Stimulated activated CD4-positive, alpha-beta T cell treated with anti-CD3 and anti-CD28 coated beads, Interleukin-1b, Interleukin-23, amount 100 ng/mL, for 1 hour (primary cell): ENCODE measurements around the gene TRAPPC14.
"Not testable (repeated sequence)": the region's sequence is repeated elsewhere in the genome, so short reads cannot be mapped to it uniquely, and the experiment has no call there.

Source experiments
- DNase-seq, 2 donors: peaks; one replicate each; pipeline ENCODE4 v3.0.0-alpha.2; 2020; ENCODE audit warnings: low read depth in 2 of 2

Gene TRAPPC14, protein sequence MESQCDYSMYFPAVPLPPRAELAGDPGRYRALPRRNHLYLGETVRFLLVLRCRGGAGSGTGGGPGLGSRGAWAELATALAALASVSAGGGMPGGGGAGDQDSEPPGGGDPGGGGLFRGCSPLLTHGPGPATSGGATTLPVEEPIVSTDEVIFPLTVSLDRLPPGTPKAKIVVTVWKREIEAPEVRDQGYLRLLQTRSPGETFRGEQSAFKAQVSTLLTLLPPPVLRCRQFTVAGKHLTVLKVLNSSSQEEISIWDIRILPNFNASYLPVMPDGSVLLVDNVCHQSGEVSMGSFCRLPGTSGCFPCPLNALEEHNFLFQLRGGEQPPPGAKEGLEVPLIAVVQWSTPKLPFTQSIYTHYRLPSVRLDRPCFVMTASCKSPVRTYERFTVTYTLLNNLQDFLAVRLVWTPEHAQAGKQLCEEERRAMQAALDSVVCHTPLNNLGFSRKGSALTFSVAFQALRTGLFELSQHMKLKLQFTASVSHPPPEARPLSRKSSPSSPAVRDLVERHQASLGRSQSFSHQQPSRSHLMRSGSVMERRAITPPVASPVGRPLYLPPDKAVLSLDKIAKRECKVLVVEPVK

DNA sequence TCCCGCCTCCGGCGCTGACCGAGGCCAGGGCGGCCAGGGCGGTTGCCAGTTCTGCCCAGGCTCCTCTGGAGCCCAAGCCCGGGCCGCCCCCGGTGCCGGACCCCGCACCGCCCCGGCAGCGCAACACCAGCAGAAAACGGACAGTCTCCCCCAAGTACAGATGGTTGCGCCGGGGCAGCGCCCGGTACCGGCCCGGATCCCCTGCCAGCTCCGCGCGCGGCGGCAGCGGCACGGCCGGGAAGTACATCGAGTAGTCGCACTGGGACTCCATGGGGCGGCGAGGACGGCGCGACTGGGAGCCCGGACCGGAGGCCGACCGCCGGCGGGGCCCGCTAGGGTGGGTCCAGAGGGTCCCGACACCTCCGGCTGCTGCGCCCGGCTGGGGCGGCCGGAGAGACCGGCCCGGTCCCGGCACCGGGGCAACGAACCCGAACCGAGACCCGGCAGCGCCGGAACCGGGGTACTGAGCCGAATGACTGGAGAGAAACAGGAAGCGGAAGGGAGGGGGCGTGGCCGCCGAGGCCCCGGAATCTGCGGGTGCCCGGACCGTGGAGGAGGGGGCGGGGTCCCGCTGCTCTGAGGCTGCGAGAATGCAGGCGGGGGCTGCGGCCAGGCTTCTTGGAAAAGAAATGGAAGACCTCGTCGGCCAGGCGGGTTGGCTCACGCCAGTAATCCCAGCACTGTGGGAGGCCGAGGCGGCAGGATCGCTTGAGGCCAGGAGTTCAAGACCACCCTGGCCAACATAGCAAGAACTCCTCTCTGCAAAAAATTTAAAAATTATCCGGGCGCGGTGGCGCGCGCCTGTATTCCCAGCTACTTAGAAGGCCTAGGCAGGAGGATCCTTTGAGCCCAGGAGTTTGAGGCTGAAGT lies at the start of gene TRAPPC14:
TRAPPC14 (minus strand) TSS at position 495 of the 870 bp plus-strand sequence; CDS start at position 271, 224 bp downstream.
- peak; percentile 71 to 89 for DNase-seq

DNA sequence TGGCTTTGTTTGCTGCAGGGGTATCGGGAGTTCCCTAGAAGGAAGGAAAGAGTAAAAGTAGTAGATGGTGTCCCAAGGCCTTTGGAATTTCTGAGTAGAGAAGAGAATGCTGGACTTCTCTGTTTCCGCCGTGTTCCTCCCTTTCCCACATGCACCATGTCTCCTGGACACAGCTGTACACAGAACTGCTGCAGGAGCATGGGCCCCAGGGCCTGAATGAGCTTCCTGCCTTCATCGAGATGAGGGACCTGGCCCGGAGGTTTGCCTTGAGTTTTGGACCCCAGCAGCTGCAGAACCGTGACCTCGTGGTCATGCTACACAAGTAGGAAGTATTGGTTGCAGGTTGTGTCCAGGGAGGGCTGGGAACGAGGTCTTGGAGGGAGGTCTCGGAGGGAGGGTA lies 45.9 kb upstream of the TRAPPC14 start:
- DNase-seq, result no peak

DNA sequence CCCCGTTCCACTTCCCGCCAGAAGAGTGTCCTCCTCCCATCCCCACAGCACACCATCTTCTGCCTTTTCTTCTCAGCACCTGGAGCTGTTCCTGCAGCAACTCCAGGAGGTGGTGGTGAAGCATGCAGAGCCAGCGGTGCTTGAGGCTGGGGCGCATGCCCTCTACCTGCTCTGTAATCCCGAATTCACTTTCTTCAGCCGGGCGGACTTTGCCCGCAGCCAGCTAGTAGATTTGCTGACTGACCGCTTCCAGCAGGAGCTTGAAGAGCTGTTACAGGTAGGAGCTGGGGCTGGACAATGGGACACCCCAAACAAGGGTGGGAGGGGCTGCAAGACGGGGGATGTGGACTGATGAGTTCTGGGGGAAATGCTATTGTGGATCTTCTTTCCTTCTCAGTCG lies 42.2 kb upstream of the TRAPPC14 start:
- DNase-seq, result no peak

DNA sequence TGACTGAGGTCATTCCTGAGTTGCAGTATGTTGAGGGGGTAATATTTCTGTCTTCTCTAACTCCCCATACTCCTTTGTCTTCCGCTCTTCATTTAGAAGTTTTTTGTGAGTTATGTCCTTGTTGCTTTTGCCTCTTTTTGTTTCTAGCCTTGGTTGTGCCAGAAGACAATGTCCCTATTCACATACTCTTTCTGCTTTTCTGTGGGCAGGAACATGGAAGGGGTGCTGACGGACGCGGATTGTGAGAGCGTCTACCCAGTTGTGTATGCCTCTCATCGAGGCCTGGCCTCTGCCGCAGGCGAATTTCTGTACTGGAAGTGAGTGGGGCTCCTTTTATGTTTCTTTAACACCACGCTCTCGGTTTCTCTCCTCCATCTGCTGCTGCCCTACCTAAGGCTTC lies 39.7 kb upstream of the TRAPPC14 start:
- DNase-seq, result no peak

DNA sequence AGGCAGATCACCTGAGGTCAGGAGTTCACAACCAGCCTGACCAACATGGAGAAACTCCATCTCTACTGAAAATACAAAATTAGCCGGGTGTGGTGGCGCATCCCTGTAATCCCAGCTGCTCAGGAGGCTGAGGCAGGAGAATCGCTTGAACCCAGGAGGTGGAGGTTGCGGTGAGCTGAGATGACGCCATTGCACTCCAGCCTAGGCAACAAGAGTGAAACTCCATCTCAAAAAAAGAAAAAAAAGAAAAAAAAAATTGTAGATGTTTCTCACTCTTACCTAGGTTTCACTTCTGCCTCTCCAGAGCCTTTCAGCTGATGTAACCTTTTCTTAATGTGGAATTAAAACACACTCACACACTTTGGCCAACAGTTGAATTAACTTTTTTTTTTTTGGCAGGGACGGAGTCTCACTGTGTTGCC lies 37.4 kb upstream of the TRAPPC14 start:
- DNase-seq, result not testable (repeated sequence)

DNA sequence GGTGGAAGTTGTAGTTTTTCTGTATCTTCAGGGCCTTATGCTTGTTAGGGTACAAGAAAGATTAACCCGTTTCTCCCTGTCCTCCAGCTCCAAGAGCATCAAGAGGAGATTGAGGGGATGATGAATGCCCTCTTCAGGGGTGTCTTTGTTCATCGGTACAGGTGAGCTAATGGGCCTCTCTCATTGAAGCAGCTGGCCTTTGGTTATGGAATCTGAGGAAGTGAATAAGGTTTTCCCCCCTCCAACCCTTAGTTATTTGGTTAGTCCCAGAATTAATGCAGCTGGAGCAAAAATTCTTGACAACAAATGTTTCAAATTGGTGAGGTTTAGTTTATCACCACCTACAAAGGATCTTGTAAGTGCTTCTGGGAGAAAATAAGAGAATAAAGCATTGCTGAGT lies 36.7 kb upstream of the TRAPPC14 start:
- no peak for DNase-seq

DNA sequence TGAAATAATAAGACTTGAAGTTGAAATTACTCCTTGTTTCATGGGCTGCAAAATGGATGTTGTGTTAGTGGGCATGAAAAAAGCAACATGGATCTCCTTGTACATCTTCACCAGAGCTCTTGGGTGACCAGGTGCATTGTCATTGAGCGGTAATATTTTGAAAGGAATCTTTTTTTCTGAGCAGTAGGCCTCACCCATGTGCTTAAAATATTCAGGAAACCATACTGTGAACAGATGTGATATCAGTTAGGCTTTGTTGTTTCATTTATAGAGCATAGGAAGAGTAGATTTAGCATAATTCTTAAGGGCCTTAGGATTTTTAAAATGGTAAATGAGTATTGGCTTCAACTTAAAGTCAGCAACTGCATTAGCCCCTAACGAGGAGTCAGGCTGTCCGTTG lies 34.4 kb upstream of the TRAPPC14 start:
- DNase-seq, result no peak

DNA sequence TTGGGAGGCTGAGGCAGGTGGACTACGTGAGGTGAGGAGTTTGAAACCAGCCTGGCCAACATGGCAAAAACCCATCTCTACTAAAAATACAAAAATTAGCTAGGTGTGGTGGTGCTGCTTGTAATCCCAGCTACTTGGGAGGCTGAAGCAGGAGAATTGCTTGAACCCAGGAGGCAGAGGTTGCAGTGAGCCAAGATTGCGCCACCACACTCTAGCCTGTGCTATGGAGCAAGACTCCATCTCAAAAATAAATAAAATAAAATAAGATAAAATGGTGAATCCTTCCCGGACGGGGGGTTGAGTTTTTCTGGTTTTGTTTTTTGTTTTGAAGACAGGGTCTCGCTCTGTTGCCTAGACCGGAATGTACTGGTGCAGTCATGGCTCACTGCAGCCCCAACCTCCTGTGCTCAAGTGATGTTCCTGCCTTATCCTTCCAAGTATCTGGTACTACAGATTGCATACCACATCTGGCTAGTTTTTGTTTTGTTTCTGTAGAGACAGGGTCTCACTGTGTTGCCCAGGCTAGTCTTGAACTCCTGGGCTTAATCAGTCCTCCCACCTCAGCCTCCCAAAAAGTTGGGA lies 33.8 kb upstream of the TRAPPC14 start:
- not testable (repeated sequence) for DNase-seq

DNA sequence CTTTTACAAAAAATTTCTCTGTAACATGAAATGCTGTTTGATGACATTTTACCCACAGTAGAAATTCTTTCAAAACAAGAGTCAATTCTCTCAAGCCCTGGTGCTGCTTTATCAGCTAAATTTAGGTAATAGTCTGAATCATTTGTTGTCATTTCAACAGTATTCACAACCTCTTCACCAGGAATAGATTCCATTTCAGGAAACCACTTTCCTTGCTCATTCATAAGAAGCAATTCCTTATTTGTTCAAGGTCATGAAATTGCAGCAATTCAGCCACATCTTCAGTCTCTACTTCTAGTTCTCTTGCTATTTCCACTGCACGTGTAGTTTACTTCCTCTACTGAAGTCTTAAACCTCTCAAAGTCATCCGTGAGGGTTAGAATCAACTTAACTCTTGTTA lies 33.3 kb upstream of the TRAPPC14 start:
- DNase-seq, result no peak

DNA sequence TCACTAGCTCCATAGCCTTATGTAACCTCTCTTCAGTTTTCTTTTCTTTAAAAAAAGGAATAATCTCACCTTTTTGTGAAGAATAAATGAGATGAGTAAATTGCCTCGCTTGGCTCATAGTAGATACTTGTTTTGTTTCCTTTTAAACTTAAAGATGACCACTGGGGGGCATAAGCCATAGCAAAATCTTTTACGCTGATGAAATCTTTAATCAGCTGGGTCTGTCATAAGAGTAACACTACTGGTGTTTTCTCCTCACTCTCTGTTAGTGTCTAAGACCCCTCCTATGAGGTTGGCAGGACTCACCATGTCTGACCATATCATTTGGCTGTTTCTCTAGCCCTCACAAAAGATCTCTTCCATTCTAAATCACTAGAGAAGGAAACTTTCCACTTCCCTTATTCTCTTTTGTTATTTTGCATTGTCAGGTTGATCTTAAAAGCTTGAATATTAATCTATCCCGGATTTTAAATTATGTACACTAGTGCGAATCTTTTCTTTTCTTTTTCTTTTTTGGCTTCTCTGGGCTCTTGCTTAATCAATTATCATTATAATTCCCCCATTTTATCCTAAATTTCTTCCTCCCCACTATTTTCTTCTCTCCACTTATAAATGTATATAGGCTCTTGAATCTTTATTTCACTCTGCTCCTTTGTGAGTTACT lies 31.7 kb upstream of the TRAPPC14 start:
- DNase-seq, result no peak

DNA sequence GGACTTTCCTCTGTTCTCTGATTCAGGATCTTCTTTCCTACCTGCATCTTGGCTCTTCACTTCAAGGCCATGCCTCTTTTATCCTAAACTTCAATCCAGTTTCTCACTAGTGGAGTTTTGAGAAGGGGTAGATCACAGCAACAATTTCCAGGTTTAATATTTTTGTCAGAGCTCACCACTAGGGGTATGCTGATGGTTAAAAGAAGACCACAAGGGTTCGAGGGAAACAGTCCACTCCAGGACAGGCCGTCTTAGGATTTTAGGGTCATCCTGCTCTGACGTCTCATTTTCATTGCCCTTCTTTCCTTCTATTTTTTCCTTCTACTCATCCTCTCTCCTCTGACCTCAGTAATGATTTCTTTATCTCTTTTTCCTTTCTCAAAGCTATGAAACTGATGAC lies 30.5 kb upstream of the TRAPPC14 start:
- DNase-seq, result no peak

DNA sequence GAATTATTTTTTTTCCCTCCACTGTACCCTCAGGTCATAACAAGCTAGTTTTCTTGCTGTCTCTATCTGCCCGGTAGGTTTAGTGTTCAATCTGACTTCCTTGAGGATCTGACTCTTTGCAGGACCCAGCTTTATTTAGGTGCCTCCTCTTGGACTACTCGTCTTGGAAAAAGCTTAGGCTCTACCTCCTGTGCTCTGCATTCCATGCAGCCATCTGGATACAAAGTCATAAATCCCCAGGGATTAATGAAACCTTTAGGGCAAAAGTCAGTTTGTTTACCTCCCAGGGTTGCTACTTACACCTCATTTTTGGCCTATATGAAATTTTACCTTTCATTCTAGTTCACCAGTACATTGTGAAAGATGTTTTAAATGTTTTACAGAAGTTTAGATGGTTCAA lies 27.2 kb upstream of the TRAPPC14 start:
- no peak for DNase-seq

DNA sequence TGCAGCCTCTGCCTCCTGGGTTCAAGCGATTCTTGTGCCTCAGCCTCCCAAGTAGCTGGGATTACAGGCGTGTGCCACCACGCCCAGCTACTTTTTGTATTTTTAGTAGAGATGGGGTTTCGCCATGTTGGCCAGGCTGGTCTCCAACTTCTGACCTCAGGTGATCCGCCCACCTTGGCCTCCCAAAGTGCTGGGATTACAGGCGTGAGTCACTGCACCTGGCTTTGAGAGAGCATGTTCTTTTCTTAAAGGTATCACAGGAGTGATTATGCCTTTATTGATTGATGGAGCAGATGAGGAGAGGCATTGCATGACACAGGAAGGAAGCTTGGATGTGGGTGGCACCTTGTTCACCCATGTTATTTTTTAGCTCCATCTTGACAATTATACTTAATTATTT lies 24.6 kb upstream of the TRAPPC14 start:
- DNase-seq, result not testable (repeated sequence)

DNA sequence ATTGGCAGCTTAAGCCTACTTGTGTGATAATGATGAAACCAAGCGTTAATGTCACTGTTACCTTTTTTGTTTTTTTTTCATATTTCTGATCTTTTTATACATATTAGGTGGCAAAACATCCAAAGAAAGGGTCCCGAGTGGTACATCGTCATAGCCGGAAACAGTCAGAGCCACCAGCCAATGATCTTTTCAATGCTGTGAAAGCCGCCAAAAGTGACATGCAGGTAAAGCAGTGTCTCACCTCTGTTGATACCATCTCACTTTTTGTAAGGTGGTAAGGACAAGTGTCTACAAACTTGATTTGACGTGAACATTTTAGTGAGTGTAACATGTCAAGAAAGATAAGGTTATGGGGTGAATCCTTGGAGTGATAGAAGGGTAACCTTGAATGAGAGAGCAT lies 24.1 kb upstream of the TRAPPC14 start:
- not testable (repeated sequence) for DNase-seq

DNA sequence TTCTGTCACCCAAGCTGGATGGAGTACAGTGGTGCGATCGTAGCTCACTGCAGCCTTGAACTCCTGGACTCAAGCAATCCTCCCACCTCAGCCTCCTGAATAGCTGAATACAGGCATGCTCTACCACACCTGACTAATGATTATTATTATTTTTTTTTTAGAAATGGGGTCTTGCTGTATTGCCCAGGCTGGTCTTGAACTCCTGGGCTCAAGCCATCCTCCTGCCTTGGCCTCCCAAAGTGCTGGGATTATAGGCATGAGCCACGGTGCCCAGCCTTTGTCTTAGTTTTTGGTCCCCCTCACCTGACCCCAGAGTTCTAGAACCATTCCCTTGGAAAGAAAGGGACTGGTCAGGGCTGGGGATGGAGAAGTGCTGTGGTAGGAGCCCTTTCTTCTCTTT lies 21.6 kb upstream of the TRAPPC14 start:
- DNase-seq, result not testable (repeated sequence)

DNA sequence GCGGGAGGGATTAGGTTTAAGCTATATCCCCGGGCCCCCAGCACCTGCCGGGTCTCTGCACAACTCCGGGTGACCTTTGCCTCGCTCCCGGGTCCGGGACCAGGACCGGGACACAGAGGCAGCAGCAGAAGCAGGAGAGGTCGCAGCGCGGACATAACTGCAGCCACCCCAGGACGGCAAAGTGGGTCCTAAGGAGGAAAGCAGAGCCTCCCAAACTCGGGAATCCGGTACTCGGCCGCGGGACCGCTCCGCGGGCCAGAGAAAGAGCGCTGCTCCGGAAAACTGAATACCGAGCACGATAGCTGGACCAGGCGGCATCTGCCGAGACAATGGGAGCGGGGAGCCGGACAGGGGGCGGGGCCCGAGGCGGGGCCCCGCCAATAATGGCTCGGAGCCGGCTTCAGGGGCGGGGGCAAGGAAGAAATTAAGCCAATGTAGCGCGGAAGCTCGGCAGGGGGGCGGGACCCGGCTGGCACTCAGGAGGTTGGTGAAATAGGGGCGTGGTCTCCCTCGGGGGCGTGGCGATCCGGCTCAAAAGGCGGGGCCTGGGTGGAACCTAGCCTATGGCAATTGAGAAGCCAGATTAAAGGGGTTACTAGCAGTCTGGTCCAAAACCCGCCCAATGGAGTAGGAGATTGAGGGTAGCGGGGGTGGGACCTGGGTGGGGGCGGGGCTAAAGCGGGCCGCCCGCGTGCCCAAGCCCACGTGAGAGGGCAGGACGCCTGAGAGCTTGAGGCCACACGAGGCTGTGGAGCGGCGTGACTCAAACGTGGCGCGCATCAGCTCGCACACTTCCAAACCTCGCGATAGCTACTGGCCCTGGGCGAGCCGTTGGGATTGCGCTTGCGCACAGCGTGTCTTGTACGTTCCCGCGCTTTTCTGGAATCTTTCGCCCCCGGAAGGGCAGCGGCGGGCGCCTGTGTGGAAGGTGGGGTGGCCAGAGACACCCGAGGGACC lies 18.8 kb upstream of the TRAPPC14 start, which contains the start of the genes GPC2 and STAG3:
GPC2 (minus strand) TSS at position 337 of the 957 bp plus-strand sequence; CDS start at position 155, 182 bp downstream.
STAG3 (plus strand) TSS at position 874 of the 957 bp plus-strand sequence. CDS start 2,639 bp downstream, outside the sequence.
- peak; percentile 96 to 98 for DNase-seq

DNA sequence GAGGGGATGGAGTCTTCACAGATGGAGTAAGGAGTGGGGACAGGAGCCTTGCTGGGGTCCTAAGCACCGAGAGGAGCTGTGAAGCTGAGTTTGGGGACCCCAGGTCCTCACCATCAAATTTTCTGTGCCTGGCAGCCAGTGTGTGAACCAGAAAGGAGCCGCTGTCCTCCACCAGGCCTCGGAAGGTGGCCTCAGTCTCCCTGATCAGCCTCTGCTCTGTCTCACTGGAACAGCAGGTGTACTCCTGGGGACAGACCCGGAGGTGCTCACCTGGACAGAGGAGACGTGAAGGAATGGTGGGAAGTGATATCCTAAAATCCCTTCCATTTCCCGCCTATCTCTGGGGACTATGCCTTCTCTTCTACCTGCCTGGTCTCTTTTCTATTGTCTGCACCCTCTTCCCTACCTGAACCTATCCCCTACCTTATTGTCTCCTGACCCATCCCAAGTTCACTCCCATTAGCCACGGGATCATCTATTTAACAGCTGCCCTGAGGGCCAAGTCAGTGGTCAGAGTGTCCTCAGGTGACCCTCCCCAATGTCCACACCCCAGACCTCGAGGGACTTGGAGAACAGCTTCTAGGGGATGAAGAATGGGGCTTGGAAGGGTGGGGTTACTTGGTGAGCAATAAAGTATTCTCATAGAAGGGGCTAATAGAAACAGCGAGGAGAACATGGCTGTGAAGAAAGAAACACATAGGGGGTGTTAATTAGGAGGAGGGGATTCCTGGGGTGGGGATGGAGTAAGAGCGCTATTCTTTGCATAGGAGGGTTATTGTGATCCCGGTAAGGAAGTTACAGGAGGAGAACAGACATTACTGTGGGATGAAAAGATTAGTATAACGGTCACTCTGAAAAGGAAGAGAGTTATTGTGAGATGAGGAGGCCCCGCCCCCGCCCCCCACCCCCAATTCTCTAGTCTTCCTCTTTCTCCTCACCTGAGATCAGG lies 17.8 kb upstream of the TRAPPC14 start:
- no peak for DNase-seq

DNA sequence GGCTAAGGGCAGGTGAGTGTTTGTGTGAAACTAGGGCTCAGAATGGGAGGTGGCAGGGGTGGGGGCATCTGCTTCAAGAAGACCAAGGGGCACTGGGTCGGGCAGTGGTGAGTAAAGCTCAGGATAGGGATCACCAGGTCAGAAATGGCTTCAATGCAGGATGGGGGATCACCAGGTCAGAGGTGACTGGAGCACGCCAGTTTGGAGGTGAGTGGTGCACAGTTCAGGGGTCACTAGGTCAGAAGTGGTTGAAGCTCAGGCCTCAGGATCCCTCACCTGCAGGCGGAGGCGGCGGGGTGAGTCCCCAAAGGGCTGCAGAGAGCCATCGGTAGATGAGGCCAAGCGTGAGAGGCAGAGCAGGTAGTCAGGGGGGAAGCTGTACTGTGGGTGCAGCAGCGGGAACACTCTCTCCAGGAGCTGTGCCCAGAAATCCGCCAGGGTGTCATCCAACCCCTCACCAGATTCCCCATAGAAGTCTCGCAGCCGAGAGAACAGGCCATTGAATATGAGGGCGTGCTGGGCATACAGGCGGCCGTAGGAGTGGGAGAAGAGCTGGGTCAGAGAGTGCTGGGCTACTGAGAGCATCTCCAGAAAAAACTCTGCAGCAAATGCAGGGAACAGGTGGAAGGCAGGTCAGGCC lies 16.9 kb upstream of the TRAPPC14 start:
- DNase-seq, result no peak
